Fibroblast of skin of left biceps (primary cell): Measurements from ENCODE around the gene P3H3.
"Not testable (repeated sequence)": the region's sequence is repeated elsewhere in the genome, so short reads cannot be mapped to it uniquely, and the experiment has no call there.

ENCODE experiments used
- DNase-seq, 2 experiments: peaks; one replicate each; pipeline ENCODE4 v3.0.0-alpha.2; 2013; ENCODE audit warnings: low read depth in 2 of 2

P3H3 gene

GRCh38 chr12:6843118-6843902 lies 15.1 kb downstream of the P3H3 start:
- no peak for DNase-seq

GRCh38 chr12:6845395-6845794 lies 17.2 kb downstream of the P3H3 start:
- DNase-seq, result no peak

GRCh38 chr12:6846316-6846869 lies 18.2 kb downstream of the P3H3 start:
- no peak for DNase-seq

- no peak for DNase-seq
These were observed 19.5 kb downstream of the P3H3 start for GRCh38 chr12:6847676-6848075.

GRCh38 chr12:6849427-6849826 lies 21.2 kb downstream of the P3H3 start:
- no peak for DNase-seq

GRCh38 chr12:6849976-6850560 lies 21.9 kb downstream of the P3H3 start:
- DNase-seq, result no peak

- no peak for DNase-seq
These were observed 22.6 kb downstream of the P3H3 start for GRCh38 chr12:6850796-6851152.

GRCh38 chr12:6851153-6851920 lies 23.1 kb downstream of the P3H3 start, which contains the start of gene CDCA3:
Gene CDCA3, minus strand, starts transcription at chr12:6851286. Its CDS starts 334 bp downstream, at chr12:6850952.
- peak; percentile 95 to 96 for DNase-seq

GRCh38 chr12:6851921-6852650 lies 23.9 kb downstream of the P3H3 start, which contains the start of gene USP5:
Gene USP5, plus strand, starts transcription at chr12:6852150. Its CDS starts 30 bp downstream, at chr12:6852180.
- DNase-seq, result peak; percentile 99

GRCh38 chr12:6852651-6853354 lies 24.6 kb downstream of the P3H3 start:
- no peak for DNase-seq

GRCh38 chr12:6853626-6854025 lies 25.4 kb downstream of the P3H3 start:
- no peak for DNase-seq

GRCh38 chr12:6854036-6854435 lies 25.8 kb downstream of the P3H3 start:
- DNase-seq, result no peak

GRCh38 chr12:6855322-6855721 lies 27.1 kb downstream of the P3H3 start:
- DNase-seq, result no peak

- DNase-seq, result no peak
These were observed 30.6 kb downstream of the P3H3 start for GRCh38 chr12:6858799-6859198.

- no peak for DNase-seq
These were observed 31.9 kb downstream of the P3H3 start for GRCh38 chr12:6860116-6860515.

GRCh38 chr12:6860942-6861341 lies 32.7 kb downstream of the P3H3 start:
- DNase-seq, result no peak

GRCh38 chr12:6861391-6861790 lies 33.2 kb downstream of the P3H3 start:
- DNase-seq, result no peak

- DNase-seq, result no peak
These were observed 34.8 kb downstream of the P3H3 start for GRCh38 chr12:6863033-6863432.

GRCh38 chr12:6863586-6864321 lies 35.5 kb downstream of the P3H3 start:
- DNase-seq, result no peak

GRCh38 chr12:6865307-6865706 lies 37.1 kb downstream of the P3H3 start:
- not testable (repeated sequence) for DNase-seq
